Smooth muscle cell (in vitro differentiated cells): ENCODE measurements around the gene FYN. TPM values are rescaled to one million over a fixed set of nuclear protein-coding genes. Genes with fewer than 3 reads are reported as not detected.

ENCODE experiments used
- DNase-seq: peaks from one replicate; lab custom pipeline; 2025; ENCODE audit not compliant: unreplicated experiment; lab: John Stamatoyannopoulos, UW
- H2AFZ ChIP-seq: fragments of 200-600 bp; sonication (generic); 2 replicates; pipeline ENCODE4 v1.6.0; 2016; ENCODE audit warnings: antibody characterized with exemption, low read depth, mild to moderate bottlenecking
- H3F3A ChIP-seq: fragments of 200-600 bp; sonication (generic); 2 replicates; pipeline ENCODE4 v1.6.0; 2017; ENCODE audit warnings: antibody characterized with exemption, low read depth
- H3K27ac ChIP-seq: fragments of 200-600 bp; sonication (generic); 2 replicates; pipeline ENCODE4 v1.5.1; 2016; ENCODE audit warnings: low read depth, mild to moderate bottlenecking
- H3K27me3 ChIP-seq: fragments of 200-600 bp; sonication (generic); 2 replicates; pipeline ENCODE4 v1.6.1; 2016; ENCODE audit warnings: low read depth, mild to moderate bottlenecking
- H3K36me3 ChIP-seq: fragments of 200-600 bp; sonication (generic); 2 replicates; pipeline ENCODE4 v1.5.1; 2016; ENCODE audit warnings: low read depth
- H3K4me1 ChIP-seq: fragments of 200-600 bp; sonication (generic); 2 replicates; pipeline ENCODE4 v1.5.1; 2016; ENCODE audit warnings: low read depth
- H3K4me2 ChIP-seq: fragments of 200-600 bp; sonication (generic); 2 replicates; pipeline ENCODE4 v1.6.0; 2016; ENCODE audit warnings: mild to moderate bottlenecking
- H3K4me3 ChIP-seq: fragments of 200-600 bp; sonication (generic); 2 replicates; pipeline ENCODE4 v1.5.1; 2016; ENCODE audit warnings: mild to moderate bottlenecking
- H3K79me2 ChIP-seq: fragments of 200-600 bp; sonication (generic); 2 replicates; pipeline ENCODE4 v1.6.0; 2016; ENCODE audit warnings: low read depth, mild to moderate bottlenecking
- H3K9ac ChIP-seq: fragments of 200-600 bp; sonication (generic); 2 replicates; pipeline ENCODE4 v1.6.0; 2016; ENCODE audit warnings: low read depth
- H3K9me3 ChIP-seq: fragments of 200-600 bp; sonication (generic); replicated peaks from 2 replicates; pipeline ENCODE4 v1.5.1; 2016; ENCODE audit warnings: low read depth
- H4K20me1 ChIP-seq: fragments of 200-600 bp; sonication (generic); 2 replicates; pipeline ENCODE4 v1.6.0; 2016; ENCODE audit warnings: low read depth
- WGBS: methylation state at CpG from one replicate; pipeline ENCODE4 v1.1.7; 2016; ENCODE audit warnings: low lambda C conversion rate; 5-methylcytosine and 5-hydroxymethylcytosine counted together
- polyA plus RNA-seq: library from polyadenylated mRNA; unstranded; fragments of >200 nt; fragmentation: Nextera tagmentation; extraction: Ambion mirVana; gene quantifications from 2 replicates; pipeline ENCODE4 v1.2.1, GENCODE V29; 2016
- total RNA-seq: library from RNA; depleted of rRNA; stranded (reverse); fragments of >200 nt; gene quantifications from 2 replicates; pipeline ENCODE4 v1.2.3, GENCODE V29; 2014
- TF ChIP-seq, protein P1 (sequence below): fragments of 200-600 bp; sonication (generic); IDR thresholded peaks from 2 replicates; pipeline ENCODE4 v1.5.1; 2017; ENCODE audit warnings: borderline replicate concordance, mild to moderate bottlenecking, antibody characterized with exemption; ENCODE audit not compliant: insufficient read depth, poor library complexity, severe bottlenecking

FYN gene
- total and polyA plus RNA-seq, 2 experiments from 2014 or later: 110 to 138 TPM

DNA sequence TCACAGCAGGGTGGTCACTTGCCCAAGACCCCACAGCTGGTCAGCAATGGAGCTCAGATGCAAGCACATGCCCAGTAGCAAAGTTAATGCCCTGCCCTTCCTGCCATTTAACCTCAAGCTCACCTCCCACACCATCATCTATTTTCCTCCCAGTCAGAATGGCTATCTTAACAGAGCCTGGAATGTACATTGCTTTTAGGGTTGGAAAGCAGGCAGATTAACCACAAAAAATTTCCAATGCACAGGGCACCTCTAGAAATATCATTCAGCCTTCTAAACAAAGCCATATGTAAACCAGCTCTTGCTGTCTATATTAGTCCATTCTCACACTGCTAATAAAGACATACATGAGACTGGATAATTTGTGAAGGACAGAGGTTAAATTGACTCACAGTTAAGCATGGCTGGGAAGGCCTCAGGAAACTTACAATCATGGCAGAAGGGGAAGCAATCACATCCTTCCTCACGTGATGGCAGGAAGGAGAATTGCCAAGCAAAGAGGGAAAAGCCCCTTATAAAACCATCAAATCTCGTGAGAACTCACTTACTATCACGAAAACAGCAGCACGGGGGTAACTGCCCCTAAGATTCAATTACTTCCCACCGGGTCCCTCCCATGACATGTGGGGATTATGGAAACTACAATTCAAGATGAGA is 106.9 kb downstream of the FYN start:
- no peaks in the 10 kb centered on the region for H3K9me3 ChIP-seq
- peaks cover 39% of the 10 kb centered on the region for H3K4me1 ChIP-seq
- DNase-seq: no peak
- H3K36me3 ChIP-seq: no peaks in the 10 kb centered on the region
- TF ChIP-seq, protein P1, sequence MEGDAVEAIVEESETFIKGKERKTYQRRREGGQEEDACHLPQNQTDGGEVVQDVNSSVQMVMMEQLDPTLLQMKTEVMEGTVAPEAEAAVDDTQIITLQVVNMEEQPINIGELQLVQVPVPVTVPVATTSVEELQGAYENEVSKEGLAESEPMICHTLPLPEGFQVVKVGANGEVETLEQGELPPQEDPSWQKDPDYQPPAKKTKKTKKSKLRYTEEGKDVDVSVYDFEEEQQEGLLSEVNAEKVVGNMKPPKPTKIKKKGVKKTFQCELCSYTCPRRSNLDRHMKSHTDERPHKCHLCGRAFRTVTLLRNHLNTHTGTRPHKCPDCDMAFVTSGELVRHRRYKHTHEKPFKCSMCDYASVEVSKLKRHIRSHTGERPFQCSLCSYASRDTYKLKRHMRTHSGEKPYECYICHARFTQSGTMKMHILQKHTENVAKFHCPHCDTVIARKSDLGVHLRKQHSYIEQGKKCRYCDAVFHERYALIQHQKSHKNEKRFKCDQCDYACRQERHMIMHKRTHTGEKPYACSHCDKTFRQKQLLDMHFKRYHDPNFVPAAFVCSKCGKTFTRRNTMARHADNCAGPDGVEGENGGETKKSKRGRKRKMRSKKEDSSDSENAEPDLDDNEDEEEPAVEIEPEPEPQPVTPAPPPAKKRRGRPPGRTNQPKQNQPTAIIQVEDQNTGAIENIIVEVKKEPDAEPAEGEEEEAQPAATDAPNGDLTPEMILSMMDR: no peak
- no peaks in the 10 kb centered on the region for H3K27me3 ChIP-seq
- peaks cover 7% of the 10 kb centered on the region for H3F3A ChIP-seq
- no peak overlapping the region for H2AFZ ChIP-seq
- H3K9ac ChIP-seq: no peak overlapping the region
- 83% methylated on average over 5 of the region's 5 CpGs for WGBS
- H3K4me3 ChIP-seq: no peak overlapping the region
- H3K79me2 ChIP-seq: peaks cover 36% of the 10 kb centered on the region
- peak overlapping the region; percentile 11 for H3K4me2 ChIP-seq
- H4K20me1 ChIP-seq: peaks cover 64% of the 10 kb centered on the region
- H3K27ac ChIP-seq: peak overlapping the region; percentile 24

DNA sequence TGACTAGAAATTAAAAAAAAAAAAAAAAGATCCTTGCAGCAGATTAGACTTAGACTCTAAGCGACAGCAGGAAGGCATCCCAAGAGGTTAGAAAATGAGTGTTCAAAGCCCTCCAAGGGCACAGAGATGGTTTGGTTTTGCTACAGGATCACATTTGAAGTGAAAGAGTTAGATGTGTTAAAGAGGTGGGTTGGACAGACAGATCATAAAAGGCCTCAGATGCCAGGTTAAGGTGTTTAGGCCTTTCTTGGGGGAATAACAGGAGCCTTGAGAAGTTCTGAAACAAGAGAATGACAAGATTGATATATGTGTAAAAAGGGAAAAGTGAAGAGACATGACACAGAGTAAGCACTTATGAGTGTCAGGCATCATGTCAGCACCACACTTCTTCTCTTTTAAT is 107.5 kb downstream of the FYN start:
- TF ChIP-seq, protein P1: no peak
- no peaks in the 10 kb centered on the region for H3K27me3 ChIP-seq
- peak overlapping the region; percentile 24 for H3K27ac ChIP-seq
- no peak overlapping the region for H3K9ac ChIP-seq
- DNase-seq: no peak
- peaks cover 69% of the 10 kb centered on the region for H4K20me1 ChIP-seq
- 92% methylated on average over 1 of the region's 1 CpG for WGBS
- H3K36me3 ChIP-seq: no peaks in the 10 kb centered on the region
- peak overlapping the region; percentile 2 for H3K4me2 ChIP-seq
- H3F3A ChIP-seq: peaks cover 9% of the 10 kb centered on the region
- no peak overlapping the region for H3K4me3 ChIP-seq
- peaks cover 44% of the 10 kb centered on the region for H3K4me1 ChIP-seq
- no peak overlapping the region for H2AFZ ChIP-seq
- H3K9me3 ChIP-seq: no peaks in the 10 kb centered on the region
- peaks cover 36% of the 10 kb centered on the region for H3K79me2 ChIP-seq

DNA sequence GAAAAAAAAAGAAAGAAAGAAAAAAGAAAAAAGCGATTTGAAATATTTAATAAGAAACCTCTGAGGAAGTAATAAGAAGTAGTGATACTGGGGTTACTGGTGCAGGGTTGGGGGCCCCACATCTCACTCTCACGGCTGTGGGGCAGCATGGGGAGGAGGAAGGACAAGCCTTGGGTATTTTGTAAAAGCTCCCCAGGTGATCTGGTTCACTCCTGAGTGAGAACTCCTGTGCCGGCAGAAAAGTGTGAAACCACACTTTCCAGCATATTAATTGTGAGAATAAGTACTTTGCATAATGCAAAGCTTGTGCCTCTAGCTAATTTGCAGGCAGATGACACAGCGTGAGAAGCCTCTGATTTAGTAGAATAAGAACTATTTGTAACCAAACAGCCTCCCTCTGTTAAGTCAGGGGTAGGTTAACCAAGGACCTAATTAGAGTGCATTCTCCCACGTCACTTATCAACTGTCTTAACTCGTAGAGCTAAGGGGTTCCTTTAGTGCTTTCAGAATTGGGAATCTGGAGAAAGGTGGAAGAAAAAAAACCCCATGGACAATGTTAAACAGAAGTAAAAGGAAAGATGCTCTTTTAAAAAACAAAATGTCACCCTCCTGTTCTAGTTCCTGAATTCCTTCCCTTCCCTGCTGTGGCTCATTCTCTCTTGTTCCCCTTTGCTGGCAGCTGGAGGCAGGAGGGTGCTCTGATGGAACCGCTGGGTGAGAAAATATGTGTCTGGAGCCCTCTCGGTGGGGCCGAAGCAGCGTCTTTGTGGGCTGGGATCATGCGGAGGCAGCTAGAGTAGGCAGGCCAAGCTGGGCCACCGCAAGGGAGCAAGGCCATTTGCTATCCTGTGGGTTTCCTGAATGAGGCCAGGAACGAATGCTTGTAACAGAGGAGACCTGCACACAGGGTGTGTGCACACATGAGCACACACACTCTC is 108.7 kb downstream of the FYN start:
- DNase-seq: no peak
- H3K36me3 ChIP-seq: no peaks in the 10 kb centered on the region
- peaks cover 9% of the 10 kb centered on the region for H3F3A ChIP-seq
- peak overlapping the region; percentile 1 for H3K9ac ChIP-seq
- TF ChIP-seq, protein P1: no peak
- no peak overlapping the region for H2AFZ ChIP-seq
- H4K20me1 ChIP-seq: peaks cover 66% of the 10 kb centered on the region
- no peak overlapping the region for H3K4me3 ChIP-seq
- H3K27ac ChIP-seq: peak overlapping the region; percentile 26
- H3K4me1 ChIP-seq: peaks cover 54% of the 10 kb centered on the region
- H3K4me2 ChIP-seq: peak overlapping the region; percentile 22
- H3K79me2 ChIP-seq: peaks cover 28% of the 10 kb centered on the region
- WGBS: 59% methylated on average over 13 of the region's 13 CpGs
- H3K9me3 ChIP-seq: no peaks in the 10 kb centered on the region
- no peaks in the 10 kb centered on the region for H3K27me3 ChIP-seq
